AG04450 (cell line): ENCODE measurements around the gene C4orf50. TPM values are rescaled to one million over a fixed set of nuclear protein-coding genes. Genes with fewer than 3 reads are reported as not detected.

ENCODE experiments used
- CTCF ChIA-PET: fragments of 300-600, 350-600 bp; formaldehyde crosslinking; extraction: SDS; loops from one replicate; lab custom pipeline; 2022; ENCODE audit warnings: antibody characterized with exemption, inconsistent platforms; lab: Charles Lee
- POLR2A ChIA-PET: fragments of 350-600 bp; formaldehyde crosslinking; extraction: SDS; loops from one replicate; lab custom pipeline; 2021; ENCODE audit warnings: antibody characterized with exemption, inconsistent platforms; lab: Yijun Ruan, JAX
- DNase-seq: peaks from one replicate; pipeline ENCODE4 v3.0.0-alpha.2; 2011; ENCODE audit warnings: low read depth, low spot score
- H3K27ac ChIP-seq: one replicate; pipeline ENCODE4 v1.5.1; 2012; ENCODE audit warnings: low read depth, low read length, control low read depth
- H3K27me3 ChIP-seq: one replicate; pipeline ENCODE4 v1.6.0; 2012; ENCODE audit warnings: low read length; ENCODE audit not compliant: control insufficient read depth, insufficient read depth
- H3K4me3 ChIP-seq: 2 replicates; pipeline ENCODE4 v1.5.1; 2011; ENCODE audit warnings: mild to moderate bottlenecking, low read depth, low read length, control low read depth
- H3K9me3 ChIP-seq: 2 replicates; pipeline ENCODE4 v1.5.1; 2012; ENCODE audit warnings: low read length; ENCODE audit not compliant: control insufficient read depth, insufficient read depth
- polyA plus RNA-seq: library from polyadenylated mRNA; depleted of rRNA; stranded (reverse); fragments of >200 nt; gene quantifications from 2 replicates; pipeline ENCODE4 v1.2.3, GENCODE V29; 2011
- TF ChIP-seq, protein P1 (sequence below): IDR thresholded peaks from 2 replicates; pipeline ENCODE4 v1.5.1; 2011; ENCODE audit warnings: low read depth, low read length, control low read depth, inconsistent platforms

The C4orf50 gene
- polyA plus RNA-seq, 1 experiment: not detected

- ChIA-PET CTCF (no interaction called here), POLR2A (no interaction called here)
- TF ChIP-seq, protein P1, sequence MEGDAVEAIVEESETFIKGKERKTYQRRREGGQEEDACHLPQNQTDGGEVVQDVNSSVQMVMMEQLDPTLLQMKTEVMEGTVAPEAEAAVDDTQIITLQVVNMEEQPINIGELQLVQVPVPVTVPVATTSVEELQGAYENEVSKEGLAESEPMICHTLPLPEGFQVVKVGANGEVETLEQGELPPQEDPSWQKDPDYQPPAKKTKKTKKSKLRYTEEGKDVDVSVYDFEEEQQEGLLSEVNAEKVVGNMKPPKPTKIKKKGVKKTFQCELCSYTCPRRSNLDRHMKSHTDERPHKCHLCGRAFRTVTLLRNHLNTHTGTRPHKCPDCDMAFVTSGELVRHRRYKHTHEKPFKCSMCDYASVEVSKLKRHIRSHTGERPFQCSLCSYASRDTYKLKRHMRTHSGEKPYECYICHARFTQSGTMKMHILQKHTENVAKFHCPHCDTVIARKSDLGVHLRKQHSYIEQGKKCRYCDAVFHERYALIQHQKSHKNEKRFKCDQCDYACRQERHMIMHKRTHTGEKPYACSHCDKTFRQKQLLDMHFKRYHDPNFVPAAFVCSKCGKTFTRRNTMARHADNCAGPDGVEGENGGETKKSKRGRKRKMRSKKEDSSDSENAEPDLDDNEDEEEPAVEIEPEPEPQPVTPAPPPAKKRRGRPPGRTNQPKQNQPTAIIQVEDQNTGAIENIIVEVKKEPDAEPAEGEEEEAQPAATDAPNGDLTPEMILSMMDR: no peak
- peaks cover 52% of the 10 kb centered on the region for H3K27me3 ChIP-seq
- DNase-seq: no peak
- H3K9me3 ChIP-seq: peaks cover 21% of the 10 kb centered on the region; the same call in 1 of the 2 replicates
- peak overlapping the region; percentile 49 for H3K4me3 ChIP-seq
- no peak overlapping the region for H3K27ac ChIP-seq
These were observed 130.6 kb downstream of the C4orf50 start for GRCh38 chr4:5887361-5888221.

- peak overlapping the region; percentile 49 for H3K4me3 ChIP-seq
- CTCF ChIA-PET: no interaction called here
- H3K27ac ChIP-seq: no peak overlapping the region
These were observed 131.2 kb downstream of the C4orf50 start for GRCh38 chr4:5887011-5887360.

GRCh38 chr4:5885733-5886132 is 132.5 kb downstream of the C4orf50 start:
- CTCF ChIA-PET: no interaction called here
- DNase-seq: no peak
- Histone ChIP-seq H3K4me3 (no peak overlapping the region), H3K9me3 (peaks cover 6% of the 10 kb centered on the region; the same call in 1 of the 2 replicates), H3K27me3 (peaks cover 37% of the 10 kb centered on the region), H3K27ac (no peak overlapping the region)
- TF ChIP-seq, protein P1: no peak
- POLR2A ChIA-PET: no interaction called here

More at GRCh38 chr4:5887011-5887360, 131.2 kb downstream of the C4orf50 start:
- no peak for DNase-seq
- TF ChIP-seq, protein P1: no peak
- peaks cover 49% of the 10 kb centered on the region for H3K27me3 ChIP-seq
- peaks cover 18% of the 10 kb centered on the region; the same call in 1 of the 2 replicates for H3K9me3 ChIP-seq
- POLR2A ChIA-PET: no interaction called here

- ChIA-PET CTCF (no interaction called here), POLR2A (no interaction called here)
- Histone ChIP-seq H3K9me3 (no peaks in the 10 kb centered on the region; the same call in 1 of the 2 replicates), H3K4me3 (no peak overlapping the region), H3K27me3 (peaks cover 27% of the 10 kb centered on the region), H3K27ac (no peak overlapping the region)
- TF ChIP-seq, protein P1: no peak
- no peak for DNase-seq
These were observed 133.4 kb downstream of the C4orf50 start for GRCh38 chr4:5884796-5885195.

GRCh38 chr4:5883916-5884315 is 134.3 kb downstream of the C4orf50 start:
- DNase-seq: no peak
- peaks cover 18% of the 10 kb centered on the region for H3K27me3 ChIP-seq
- H3K9me3 ChIP-seq: no peaks in the 10 kb centered on the region; the same call in 1 of the 2 replicates
- ChIA-PET CTCF (no interaction called here), POLR2A (no interaction called here)
- TF ChIP-seq, protein P1: no peak
- no peak overlapping the region for H3K27ac ChIP-seq
- no peak overlapping the region for H3K4me3 ChIP-seq
